Omental fat pad (tissue), 4 donors: ENCODE data around the gene MEIOB. TPM values are rescaled to one million over a fixed set of nuclear protein-coding genes. Genes with fewer than 3 reads are reported as not detected.
"Not testable (repeated sequence)": the region's sequence is repeated elsewhere in the genome, so short reads cannot be mapped to it uniquely, and the experiment has no call there.

ENCODE experiments used
- ATAC-seq: fragments of 150-250 bp; one replicate; pipeline ENCODE4 v1.9.1; 2016; ENCODE audit warnings: mild to moderate bottlenecking, moderate library complexity; ENCODE audit not compliant: low FRiP score
- DNase-seq: peaks from one replicate; pipeline ENCODE4 v3.0.0-alpha.2; 2019; ENCODE audit warnings: low spot score
- total RNA-seq, 4 donors: library from RNA; depleted of rRNA; stranded (reverse); fragments of >200 nt; gene quantifications; one replicate each; pipeline ENCODE4 v1.1.0, GENCODE V29; 2016
- TF ChIP-seq, protein P1 (sequence below), 3 donors: fragments of 450-650 bp; IDR thresholded peaks; one replicate each; pipeline ENCODE4 v1.5.1; 2016 to 2017; ENCODE audit warnings: antibody characterized with exemption in 3 of 3, mild to moderate bottlenecking in 3 of 3, moderate library complexity in 2 of 3

Gene MEIOB
- total RNA-seq, 4 donors from 2014 or later, result 1.7 TPM; not detected in 3

DNA sequence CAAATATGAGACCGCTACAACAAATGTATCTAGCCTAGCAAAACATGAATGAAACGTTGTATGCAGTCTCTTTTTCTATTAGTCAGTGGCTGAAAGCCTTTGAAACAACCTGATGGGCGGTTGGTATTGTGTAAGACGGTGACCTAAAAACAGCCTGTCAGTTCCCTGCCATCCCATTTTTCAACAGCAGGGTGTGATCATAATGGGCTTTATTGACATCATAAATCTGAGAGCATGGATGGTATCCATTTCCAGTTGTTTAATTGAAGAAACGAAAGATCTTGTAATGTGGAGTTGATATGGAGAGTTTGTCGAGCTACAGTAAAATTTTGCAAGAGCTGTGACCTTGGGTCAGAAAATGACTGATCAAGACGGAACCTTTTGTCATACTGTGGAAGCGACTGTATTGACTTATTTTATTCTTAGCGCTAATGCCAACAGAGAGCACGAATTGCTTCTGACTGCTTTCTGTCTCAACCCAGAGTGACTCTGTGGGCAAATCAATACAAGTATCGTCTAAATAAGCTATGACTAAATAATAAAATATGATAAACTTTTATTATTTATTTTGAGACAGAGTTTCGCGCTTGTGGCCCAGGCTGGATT lies 12.3 kb upstream of the MEIOB start:
- no peak for ATAC-seq
- TF ChIP-seq, protein P1, sequence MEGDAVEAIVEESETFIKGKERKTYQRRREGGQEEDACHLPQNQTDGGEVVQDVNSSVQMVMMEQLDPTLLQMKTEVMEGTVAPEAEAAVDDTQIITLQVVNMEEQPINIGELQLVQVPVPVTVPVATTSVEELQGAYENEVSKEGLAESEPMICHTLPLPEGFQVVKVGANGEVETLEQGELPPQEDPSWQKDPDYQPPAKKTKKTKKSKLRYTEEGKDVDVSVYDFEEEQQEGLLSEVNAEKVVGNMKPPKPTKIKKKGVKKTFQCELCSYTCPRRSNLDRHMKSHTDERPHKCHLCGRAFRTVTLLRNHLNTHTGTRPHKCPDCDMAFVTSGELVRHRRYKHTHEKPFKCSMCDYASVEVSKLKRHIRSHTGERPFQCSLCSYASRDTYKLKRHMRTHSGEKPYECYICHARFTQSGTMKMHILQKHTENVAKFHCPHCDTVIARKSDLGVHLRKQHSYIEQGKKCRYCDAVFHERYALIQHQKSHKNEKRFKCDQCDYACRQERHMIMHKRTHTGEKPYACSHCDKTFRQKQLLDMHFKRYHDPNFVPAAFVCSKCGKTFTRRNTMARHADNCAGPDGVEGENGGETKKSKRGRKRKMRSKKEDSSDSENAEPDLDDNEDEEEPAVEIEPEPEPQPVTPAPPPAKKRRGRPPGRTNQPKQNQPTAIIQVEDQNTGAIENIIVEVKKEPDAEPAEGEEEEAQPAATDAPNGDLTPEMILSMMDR (IDR thresholded peaks at IDR 0.05), result no peak
- no peak for DNase-seq

DNA sequence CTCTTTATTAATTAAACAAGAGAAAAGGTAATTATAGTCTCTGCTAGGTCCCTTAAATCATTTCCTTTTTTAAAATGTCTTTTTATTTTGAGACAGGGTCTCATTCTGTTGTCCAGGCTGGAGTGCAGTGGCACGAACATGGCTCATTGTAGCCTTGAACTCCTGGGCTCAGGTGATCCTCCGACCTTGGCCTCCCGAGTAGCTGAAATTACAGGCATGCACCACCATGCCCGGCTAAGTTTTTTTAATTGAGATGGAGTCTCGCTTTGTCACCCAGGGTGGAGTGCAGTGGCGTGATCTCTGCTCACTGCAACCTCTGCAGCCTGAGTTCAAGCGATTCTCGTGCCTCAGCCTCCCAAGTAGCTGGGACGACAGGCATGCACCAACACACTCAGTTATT lies 9.2 kb upstream of the MEIOB start:
- ATAC-seq, DNase-seq: not testable (repeated sequence)

DNA sequence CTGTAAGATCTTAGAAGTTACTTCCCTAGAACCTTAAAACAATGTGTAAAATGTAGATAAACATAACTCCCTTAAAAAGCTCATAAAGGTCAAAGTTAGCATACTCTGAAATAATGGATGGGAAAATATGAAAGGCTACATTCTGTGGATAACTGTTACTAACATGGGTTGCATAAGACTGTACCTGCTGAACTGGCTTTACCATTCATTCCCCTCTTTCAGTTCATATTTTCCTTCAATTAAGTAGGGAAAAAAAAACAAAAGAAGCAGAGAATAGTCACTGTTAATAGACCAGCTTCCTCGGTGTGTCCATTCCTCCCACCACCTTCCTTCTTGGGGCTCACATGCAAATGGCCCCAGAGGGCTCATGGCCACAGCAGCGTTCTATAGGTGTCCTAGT lies 7.5 kb upstream of the MEIOB start:
- TF ChIP-seq, protein P1 (IDR thresholded peaks at IDR 0.05), result no peak
- ATAC-seq (no peak), DNase-seq (no peak)

DNA sequence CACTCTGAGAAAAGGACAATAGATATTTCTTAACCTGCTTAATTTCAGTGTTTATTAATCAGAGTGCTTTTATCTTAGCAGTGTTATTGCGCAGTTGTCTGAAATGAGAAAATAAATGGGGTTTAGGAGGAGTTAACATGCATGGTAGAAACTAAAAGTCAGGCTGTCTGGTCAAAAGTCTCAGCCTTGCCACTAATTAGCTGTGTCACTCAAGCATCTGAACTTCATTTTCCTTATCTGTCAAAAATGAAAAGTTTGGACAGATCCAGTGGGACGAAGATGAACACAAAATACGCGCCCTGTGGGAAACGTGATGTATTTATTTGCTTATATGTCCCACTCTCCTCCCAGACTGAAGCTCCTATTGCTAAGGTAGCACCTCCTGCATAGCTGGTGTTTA lies 6.3 kb upstream of the MEIOB start:
- DNase-seq (no peak), ATAC-seq (no peak)
- TF ChIP-seq, protein P1 (IDR thresholded peaks at IDR 0.05), result no peak

DNA sequence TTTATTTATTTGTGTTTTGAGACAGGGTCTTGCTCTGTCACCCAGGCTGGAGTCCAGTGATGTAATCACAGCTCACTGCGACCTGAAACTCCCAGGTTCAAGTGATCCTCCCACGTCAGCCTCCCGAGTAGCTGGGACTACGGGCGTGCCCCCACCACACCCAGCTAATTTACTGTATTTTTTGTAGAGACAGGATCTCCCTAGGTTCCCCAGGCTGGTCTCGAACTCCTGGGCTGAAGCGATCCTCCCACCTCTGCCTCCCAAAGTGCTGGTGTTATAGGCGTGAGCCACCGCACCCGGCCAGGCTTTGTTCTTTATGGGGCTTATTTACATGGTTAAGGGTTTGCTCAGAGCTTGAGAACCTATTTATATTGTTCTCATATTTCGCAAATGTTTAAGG lies 5.8 kb upstream of the MEIOB start:
- TF ChIP-seq, protein P1 (IDR thresholded peaks at IDR 0.05), result no peak
- ATAC-seq (no peak), DNase-seq (no peak)

DNA sequence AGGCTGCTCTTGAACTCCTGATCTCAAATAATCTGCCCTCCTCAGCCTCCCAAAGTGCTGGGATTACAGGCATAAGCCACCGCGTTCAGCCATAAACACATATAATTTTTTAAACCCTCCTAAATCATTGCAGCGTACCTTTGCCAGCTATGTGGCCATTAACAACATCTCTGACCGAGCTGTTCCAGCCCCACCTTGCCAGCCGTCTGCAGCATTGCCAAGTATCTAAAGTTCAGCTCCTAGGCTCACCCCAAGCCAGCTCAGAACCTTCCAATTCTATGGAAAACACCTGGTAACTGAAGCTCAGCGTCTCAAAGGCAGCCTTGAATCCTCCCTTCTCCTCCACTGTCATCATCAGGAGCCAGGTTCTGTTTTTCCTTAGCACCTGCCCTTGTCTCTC lies 5.1 kb upstream of the MEIOB start:
- ATAC-seq, result no peak
- TF ChIP-seq, protein P1 (IDR thresholded peaks at IDR 0.05), result no peak
- no peak for DNase-seq

DNA sequence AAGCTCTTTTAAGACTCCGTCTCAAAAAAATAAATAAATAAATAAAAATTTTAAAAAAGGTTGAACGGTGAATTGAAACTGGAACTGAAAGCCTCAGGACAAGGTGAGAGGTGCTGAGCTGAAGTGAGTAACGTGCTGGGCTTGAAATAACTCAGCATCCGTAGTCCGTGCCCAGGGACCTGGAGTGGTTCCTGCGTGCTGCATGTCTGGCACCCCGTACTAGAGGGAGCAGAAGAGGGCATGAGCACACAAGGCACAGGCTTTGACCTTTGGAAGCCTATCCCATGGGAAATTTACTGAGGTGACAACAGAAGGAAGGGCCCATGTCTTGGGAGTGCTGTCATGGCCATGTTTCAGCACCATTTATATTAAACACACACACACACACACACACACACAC lies 4.5 kb upstream of the MEIOB start:
- TF ChIP-seq, protein P1 (IDR thresholded peaks at IDR 0.05), result no peak
- no peak for DNase-seq
- ATAC-seq, result no peak

DNA sequence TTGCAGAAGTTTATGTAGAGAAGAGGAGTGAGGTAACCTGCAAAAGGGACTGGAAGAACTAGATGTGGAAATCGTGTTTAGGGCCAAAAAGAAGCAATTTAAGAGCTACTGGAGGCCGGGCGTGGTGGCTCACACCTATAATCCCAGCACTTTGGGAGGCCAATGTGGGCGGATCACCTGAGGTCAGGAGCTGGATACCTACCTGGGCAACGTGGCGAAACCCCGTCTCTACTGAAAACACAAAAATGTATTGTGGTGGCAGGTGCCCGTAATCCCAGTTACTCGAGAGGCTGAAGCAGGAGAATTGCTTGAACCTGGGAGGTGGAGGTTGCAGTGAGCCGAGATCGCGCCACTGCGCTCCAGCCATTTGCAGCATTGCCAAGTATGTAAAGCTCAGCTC lies 4.1 kb upstream of the MEIOB start:
- not testable (repeated sequence) for ATAC-seq, DNase-seq
